K562 (cell line): ENCODE data around the gene PBX2. TPM values are rescaled to one million over a fixed set of nuclear protein-coding genes. Genes with fewer than 3 reads are reported as not detected.

Experiments
- CEBPB ChIP-seq: fragments of 450-650 bp; IDR thresholded peaks from 2 replicates; pipeline ENCODE4 v1.6.1; 2016; ENCODE audit warnings: missing genetic modification characterization, missing compliant biosample characterization
- ERF ChIP-seq: fragments of 450-650 bp; formaldehyde crosslinking; IDR thresholded peaks from 2 replicates; pipeline ENCODE4 v1.4.0; 2020; ENCODE audit warnings: mild to moderate bottlenecking, mixed read lengths
- HSF4 ChIP-seq: fragments of 250-450 bp; sonication (Bioruptor Pico); IDR thresholded peaks from 2 replicates; pipeline ENCODE4 v2.1.2; 2022; ENCODE audit warnings: mild to moderate bottlenecking, moderate library complexity, borderline replicate concordance
- ILK ChIP-seq: fragments of 450-650 bp; IDR thresholded peaks from 2 replicates; pipeline ENCODE4 v1.6.1; 2016; ENCODE audit warnings: missing genetic modification characterization, low read depth, mild to moderate bottlenecking, missing compliant biosample characterization, moderate library complexity, borderline replicate concordance
- KLF13 ChIP-seq: fragments of 450-650 bp; IDR thresholded peaks from 2 replicates; pipeline ENCODE4 v1.6.1; 2016; ENCODE audit warnings: missing genetic modification characterization, low read depth, mild to moderate bottlenecking, missing compliant biosample characterization, moderate library complexity, borderline replicate concordance
- KLF6 ChIP-seq: fragments of 250-450 bp; sonication (Bioruptor Pico); IDR thresholded peaks from 2 replicates; pipeline ENCODE4 v1.4.0; 2020; ENCODE audit warnings: mild to moderate bottlenecking, moderate library complexity, borderline replicate concordance
- LCOR ChIP-seq: sonication (generic); formaldehyde crosslinking; IDR thresholded peaks from 2 replicates; pipeline ENCODE4 v1.8.0; 2022; ENCODE audit warnings: mild to moderate bottlenecking, missing genetic modification reagents
- NBN ChIP-seq: fragments of 450-650 bp; IDR thresholded peaks from 2 replicates; pipeline ENCODE4 v1.6.1; 2016; ENCODE audit warnings: low read depth, mild to moderate bottlenecking
- NCOA1 ChIP-seq: fragments of 450-650 bp; IDR thresholded peaks from 2 replicates; pipeline ENCODE4 v1.6.1; 2016; ENCODE audit warnings: low read depth
- NCOR1 ChIP-seq: fragments of 450-650 bp; IDR thresholded peaks from 2 replicates; pipeline ENCODE4 v1.6.1; 2016; ENCODE audit warnings: mild to moderate bottlenecking, moderate library complexity
- NFIC ChIP-seq: fragments of 450-650 bp; IDR thresholded peaks from 2 replicates; pipeline ENCODE4 v1.6.1; 2017; ENCODE audit warnings: mild to moderate bottlenecking, inconsistent platforms
- NONO ChIP-seq, 2 experiments: fragments of 200-400 bp in 1 of 2; fragments of 450-650 bp in 1 of 2; formaldehyde crosslinking in 1 of 2; IDR thresholded peaks; 2 replicates each; pipeline ENCODE4 v1.6.1; 2017; ENCODE audit warnings: low read depth in 2 of 2, mild to moderate bottlenecking in 2 of 2, moderate library complexity in 2 of 2, low read length in 1 of 2
- RBM34 ChIP-seq: fragments of 200-400 bp; formaldehyde crosslinking; IDR thresholded peaks from 2 replicates; pipeline ENCODE4 v1.6.1; 2018; ENCODE audit warnings: low read length, borderline replicate concordance; ENCODE audit not compliant: insufficient read depth
- RNF219 ChIP-seq: fragments of 250-450 bp; sonication (Bioruptor Pico); IDR thresholded peaks from 2 replicates; pipeline ENCODE4 v1.5.0; 2022; ENCODE audit warnings: mild to moderate bottlenecking
- SETDB1 ChIP-seq: IDR thresholded peaks from one replicate; pipeline ENCODE4 v1.6.1; 2012; ENCODE audit warnings: low read length, control low read depth, inconsistent platforms
- SMARCA4 ChIP-seq: fragments of 450-650 bp; IDR thresholded peaks from 2 replicates; pipeline ENCODE4 v1.6.1; 2016
- TAF1 ChIP-seq: IDR thresholded peaks from 2 replicates; pipeline ENCODE4 v1.6.1; 2011; ENCODE audit warnings: mild to moderate bottlenecking, low read length, moderate library complexity; ENCODE audit not compliant: insufficient read depth, control insufficient read depth, severe bottlenecking; ENCODE audit errors: extremely low read depth
- TAF9B ChIP-seq: fragments of 450-650 bp; IDR thresholded peaks from 2 replicates; pipeline ENCODE4 v1.6.1; 2018; ENCODE audit warnings: mild to moderate bottlenecking; ENCODE audit not compliant: partially characterized antibody
- TAL1 ChIP-seq: fragments of 450-650 bp; IDR thresholded peaks from 2 replicates; pipeline ENCODE4 v1.6.1; 2016; ENCODE audit warnings: mild to moderate bottlenecking
- U2AF1 ChIP-seq: fragments of 200-400 bp; formaldehyde crosslinking; optimal IDR thresholded peaks from 2 replicates; pipeline ENCODE3; 2017; ENCODE audit warnings: mild to moderate bottlenecking, low read depth, low read length, moderate library complexity
- YY1 ChIP-seq, 3 experiments: IDR thresholded peaks; 2 replicates each; pipeline ENCODE4 v1.6.1; 2011; ENCODE audit warnings: low read length in 2 of 3, mild to moderate bottlenecking in 2 of 3, moderate library complexity in 2 of 3, borderline replicate concordance in 1 of 3, control low read depth in 1 of 3, low read depth in 1 of 3; ENCODE audit not compliant: insufficient read depth in 3 of 3, insufficient replicate concordance in 2 of 3, control insufficient read depth in 1 of 3, insufficient read length in 1 of 3; ENCODE audit errors: extremely low read depth in 1 of 3
- ZBTB17 ChIP-seq: fragments of 450-650 bp; formaldehyde crosslinking; IDR thresholded peaks from 2 replicates; pipeline ENCODE4 v1.4.0; 2020; ENCODE audit warnings: mild to moderate bottlenecking
- ZNF24 ChIP-seq: fragments of 450-650 bp; IDR thresholded peaks from 2 replicates; pipeline ENCODE4 v1.6.1; 2016
- ZNF347 ChIP-seq: fragments of 450-650 bp; formaldehyde crosslinking; IDR thresholded peaks from 2 replicates; pipeline ENCODE4 v1.4.0; 2020; ENCODE audit warnings: low read depth, mild to moderate bottlenecking, moderate library complexity
- ZNF830 ChIP-seq: fragments of 250-450 bp; sonication (Bioruptor Pico); IDR thresholded peaks from 2 replicates; pipeline ENCODE4 v1.5.0; 2021; ENCODE audit warnings: mild to moderate bottlenecking
- polyA plus RNA-seq, 8 experiments: library from polyadenylated mRNA; depleted of rRNA in 4 of 8; stranded (reverse) in 5 of 8; unstranded in 3 of 8; fragments of >200 nt; fragmentation: Nextera tagmentation in 2 of 8; fragmentation: Illumina TruSeq in 1 of 8; extraction: Ambion mirVana in 2 of 8; extraction: Trizol in 1 of 8; gene quantifications; 2 replicates each; pipeline versions ENCODE4 v1.2.1 to v1.2.3, GENCODE V29; 2011 to 2014; ENCODE audit warnings: inconsistent platforms in 1 of 8, missing spikeins in 1 of 8
- total RNA-seq, 7 experiments: library from RNA; depleted of rRNA in 6 of 7; stranded (reverse); fragments of >200 nt in 6 of 7; fragmentation: Illumina TruSeq in 2 of 7; extraction: Trizol in 2 of 7; gene quantifications; 2 replicates each; pipeline versions ENCODE4 v1.2.1 to v1.2.3, GENCODE V29; 2011 to 2021; ENCODE audit warnings: low replicate concordance in 1 of 7
- TF ChIP-seq, protein P1 (sequence below): fragments of 200-800 bp; sonication (Bioruptor generic); IDR thresholded peaks from 2 replicates; pipeline ENCODE4 v1.6.1; 2017; ENCODE audit warnings: missing genetic modification characterization, missing compliant biosample characterization

PBX2 gene
- total and polyA plus RNA-seq, 9 of the 15 experiments (the other 6 are each of a cell fraction or from before 2014, with no cell fraction given) = 1.9 to 134 (median 62.5) TPM

DNA sequence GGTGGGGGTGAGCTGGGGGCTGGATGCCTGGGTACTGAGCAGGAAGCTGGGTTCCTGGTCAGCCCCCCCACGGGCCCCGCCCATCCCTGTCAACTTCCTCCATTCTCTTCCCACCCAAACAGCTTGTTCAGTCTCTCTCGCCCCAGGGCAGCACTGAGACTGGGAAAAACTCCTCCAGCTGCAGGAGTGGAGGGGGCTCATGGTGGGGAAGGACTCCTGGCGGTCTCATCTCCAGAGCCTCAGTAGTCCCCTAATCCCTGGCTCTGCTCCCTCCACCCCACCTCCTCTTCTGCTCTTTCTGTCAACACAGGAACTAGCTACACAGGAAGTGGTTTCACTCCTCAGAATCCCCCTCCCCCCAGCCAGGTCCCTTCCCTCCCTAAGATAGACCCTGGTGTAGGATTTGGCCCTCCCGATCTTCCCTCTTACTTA lies 2.6 kb upstream of the PBX2 start, which contains the start of gene GPSM3 (continued):
- TF ChIP-seq NCOR1 = peak; percentile 35; the same call in 1 of the 2 replicates
- TF ChIP-seq NONO (IDR thresholded peaks at IDR 0.05; ENCODE audit: low read depth in 2 of 2, low read length in 1 of 2) = no peak
- TF ChIP-seq SETDB1 = no peak
- no peak for TF ChIP-seq CEBPB (tag)
- TF ChIP-seq, protein P1, sequence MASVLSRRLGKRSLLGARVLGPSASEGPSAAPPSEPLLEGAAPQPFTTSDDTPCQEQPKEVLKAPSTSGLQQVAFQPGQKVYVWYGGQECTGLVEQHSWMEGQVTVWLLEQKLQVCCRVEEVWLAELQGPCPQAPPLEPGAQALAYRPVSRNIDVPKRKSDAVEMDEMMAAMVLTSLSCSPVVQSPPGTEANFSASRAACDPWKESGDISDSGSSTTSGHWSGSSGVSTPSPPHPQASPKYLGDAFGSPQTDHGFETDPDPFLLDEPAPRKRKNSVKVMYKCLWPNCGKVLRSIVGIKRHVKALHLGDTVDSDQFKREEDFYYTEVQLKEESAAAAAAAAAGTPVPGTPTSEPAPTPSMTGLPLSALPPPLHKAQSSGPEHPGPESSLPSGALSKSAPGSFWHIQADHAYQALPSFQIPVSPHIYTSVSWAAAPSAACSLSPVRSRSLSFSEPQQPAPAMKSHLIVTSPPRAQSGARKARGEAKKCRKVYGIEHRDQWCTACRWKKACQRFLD (CRISPR knock-in tag) = no peak; the same call in 1 of the 2 replicates
- no peak for TF ChIP-seq ZNF347 (CRISPR knock-in tag)
- TF ChIP-seq KLF6 (CRISPR knock-in tag) = peak; percentile 66; the same call in 1 of the 2 replicates
- TF ChIP-seq U2AF1 = no peak
- peak; percentile 82 for TF ChIP-seq NCOA1
- TF ChIP-seq ERF (CRISPR knock-in tag) = peak; percentile 66; the same call in 1 of the 2 replicates
- TF ChIP-seq RBM34 = no peak
- no peak for TF ChIP-seq HSF4 (CRISPR knock-in tag)
- TF ChIP-seq LCOR (CRISPR knock-in tag) = peak; percentile 15; the same call in 1 of the 2 replicates
- TF ChIP-seq TAF1 = peak; percentile 68
- peak in 1 of 3 experiments; percentile 8 for TF ChIP-seq YY1 (IDR thresholded peaks at IDR 0.05; ENCODE audit: borderline replicate concordance in 1 of 3, control insufficient read depth in 1 of 3, extremely low read depth in 1 of 3, insufficient read depth in 3 of 3, insufficient read length in 1 of 3, insufficient replicate concordance in 2 of 3, low read depth in 1 of 3, low read length in 2 of 3)
- peak; percentile 42; the same call in 1 of the 2 replicates for TF ChIP-seq KLF13 (tag)
- no peak for TF ChIP-seq ILK (tag)
- no peak for TF ChIP-seq ZNF830 (CRISPR knock-in tag)
- no peak; the same call in 1 of the 2 replicates for TF ChIP-seq NFIC
- TF ChIP-seq TAL1 = no peak
- peak; percentile 86 for TF ChIP-seq NBN
- TF ChIP-seq ZNF24 = no peak
- peak; percentile 64; the same call in 1 of the 2 replicates for TF ChIP-seq ZBTB17 (CRISPR knock-in tag)
- peak; percentile 64 for TF ChIP-seq SMARCA4
- no peak for TF ChIP-seq RNF219
- TF ChIP-seq TAF9B = peak; percentile 71
